ENCODE results near the gene AKT1. TPM values are rescaled to one million over a fixed set of nuclear protein-coding genes. Genes with fewer than 3 reads are reported as not detected.

Gene AKT1
- total RNA-seq, 1 donor from 2014 or later = 133 TPM

GRCh38 chr14:104721505-104722431 is 73.8 kb downstream of the AKT1 start:
- Mint-ChIP-seq H3K4me3 (ENCODE audit: unreplicated experiment) (peak overlapping the region; percentile 25), H3K36me3 (ENCODE audit: low read depth, unreplicated experiment) (peaks cover 22% of the 10 kb centered on the region), H3K4me1 (ENCODE audit: unreplicated experiment) (peaks cover 2% of the 10 kb centered on the region), H3K27me3 (ENCODE audit: unreplicated experiment) (peaks cover 18% of the 10 kb centered on the region), H3K27ac (ENCODE audit: unreplicated experiment) (no peak overlapping the region), H3K9me3 (ENCODE audit: unreplicated experiment) (no peaks in the 10 kb centered on the region)
- no peak for DNase-seq (ENCODE audit: low spot score)
- no peak for TF ChIP-seq CTCF (IDR thresholded peaks at IDR 0.05; ENCODE audit: unreplicated experiment)

Other genes with a start within 250 kb of the AKT1 start
- gene C14orf180, start 216.0 kb downstream of the AKT1 start, total RNA-seq (ENCODE audit: unreplicated experiment) = not detected
- gene TMEM179, start 191.0 kb downstream of the AKT1 start, total RNA-seq (ENCODE audit: unreplicated experiment) = 0.54 TPM
- gene INF2, start 106.1 kb downstream of the AKT1 start, total RNA-seq (ENCODE audit: unreplicated experiment) = 97.2 TPM
- 6.1 TPM for gene ADSS1, start 71.5 kb downstream of the AKT1 start, total RNA-seq (ENCODE audit: unreplicated experiment)
- gene SIVA1, start 42.6 kb downstream of the AKT1 start, total RNA-seq (ENCODE audit: unreplicated experiment) = 84.3 TPM
- 2.4 TPM for gene ZBTB42, start 5.4 kb upstream of the AKT1 start, total RNA-seq (ENCODE audit: unreplicated experiment)
- gene CEP170B, start 69.5 kb upstream of the AKT1 start, total RNA-seq (ENCODE audit: unreplicated experiment) = 11.3 TPM
- gene PLD4, start 129.1 kb upstream of the AKT1 start, total RNA-seq (ENCODE audit: unreplicated experiment) = 1.3 TPM
- 26.9 TPM for gene AHNAK2, start 182.6 kb upstream of the AKT1 start, total RNA-seq (ENCODE audit: unreplicated experiment)
- 13.5 TPM for gene CLBA1, start 190.0 kb upstream of the AKT1 start, total RNA-seq (ENCODE audit: unreplicated experiment)
- 40.1 TPM for gene CDCA4, start 225.3 kb upstream of the AKT1 start, total RNA-seq (ENCODE audit: unreplicated experiment)

Data from endothelial cell (in vitro differentiated cells).